ENCODE results near the gene TIMM50. TPM values are rescaled to one million over a fixed set of nuclear protein-coding genes. Genes with fewer than 3 reads are reported as not detected.
A peak's percentile ranks its signal among the peaks of the same experiment; 100 is the strongest.

Gene TIMM50
- total RNA-seq = 10 to 100 TPM; 47.8 to 80.9 (median 54.4) TPM

- 0 to 2% methylated on average over 21 to 30 of the region's 62 CpGs for WGBS, 2 donors
- peak within 1 kb of the TSS; percentile 82 to 85 (median 84) for H3K27ac ChIP-seq
- peak; percentile 96 to 99 for DNase-seq
- ATAC-seq (ENCODE audit: low FRiP score in 2 of 2) = peak; percentile 97 to 99
- H3K4me3 ChIP-seq = peak within 1 kb of the TSS; percentile 71 to 99 (median 83)
- TF ChIP-seq POLR2A (IDR thresholded peaks at IDR 0.05) (peak in 2 of 4 donors; percentile 44 to 75), CTCF (IDR thresholded peaks at IDR 0.05) (peak in 2 of 6 experiments; percentile 34 to 39), EP300 (IDR thresholded peaks at IDR 0.05) (peak in 1 of 4 donors; percentile 56), POLR2AphosphoS5 (IDR thresholded peaks at IDR 0.05) (peak; percentile 86 to 93)
- no peaks in the 10 kb centered on the region for H3K27me3 ChIP-seq
- peaks cover 14 to 19% (median 18%) of the 10 kb centered on the region in 4 donors for H3K4me1 ChIP-seq
- peaks cover 0 to 33% (median 17%) of the 10 kb centered on the region in 4 donors for H3K36me3 ChIP-seq
- no peaks in the 10 kb centered on the region for H3K9me3 ChIP-seq
Observed at GRCh38 chr19:39480337-39481228, at the start of gene TIMM50. TIMM50 (plus strand) TSS chr19:39480838; CDS start chr19:39480854, 16 bp downstream.

- WGBS, 2 donors = 93 to 96% methylated on average over 8 of the region's 8 CpGs
- no peaks in the 10 kb centered on the region for H3K27me3 ChIP-seq
- H3K27ac ChIP-seq = peak overlapping the region in 3 of 4 donors; percentile 86 to 93 (median 92)
- DNase-seq (no peak), ATAC-seq (ENCODE audit: low FRiP score in 2 of 2) (no peak)
- peaks cover 51 to 75% (median 65%) of the 10 kb centered on the region in 4 donors for H3K4me1 ChIP-seq
- no peak for TF ChIP-seq EP300 (IDR thresholded peaks at IDR 0.05)
- no peak for TF ChIP-seq POLR2AphosphoS5 (IDR thresholded peaks at IDR 0.05)
- TF ChIP-seq POLR2A (IDR thresholded peaks at IDR 0.05) = no peak
- no peak for TF ChIP-seq CTCF (IDR thresholded peaks at IDR 0.05)
- H3K4me3 ChIP-seq = no peak overlapping the region
- H3K36me3 ChIP-seq = peaks cover 20 to 34% (median 30%) of the 10 kb centered on the region in 4 donors
- no peaks in the 10 kb centered on the region for H3K9me3 ChIP-seq
Observed at GRCh38 chr19:39432677-39433025, 48.0 kb upstream of the TIMM50 start.

- no peaks in the 10 kb centered on the region for H3K9me3 ChIP-seq
- H3K4me1 ChIP-seq = peaks cover 43 to 66% (median 58%) of the 10 kb centered on the region in 4 donors
- peak overlapping the region in 1 of 4 donors; percentile 83 for H3K4me3 ChIP-seq
- 96% methylated on average over 8 of the region's 8 CpGs; no CpG with 5 or more reads in 1 of the 2 donors for WGBS, 2 donors
- H3K27ac ChIP-seq = peak overlapping the region in 3 of 4 donors; percentile 88 to 92 (median 91)
- ATAC-seq (ENCODE audit: low FRiP score in 2 of 2) (no peak), DNase-seq (no peak)
- peaks cover 20 to 34% (median 30%) of the 10 kb centered on the region in 4 donors for H3K36me3 ChIP-seq
- TF ChIP-seq CTCF (IDR thresholded peaks at IDR 0.05) (no peak), POLR2AphosphoS5 (IDR thresholded peaks at IDR 0.05) (no peak), EP300 (IDR thresholded peaks at IDR 0.05) (no peak), POLR2A (IDR thresholded peaks at IDR 0.05) (no peak)
- H3K27me3 ChIP-seq = no peaks in the 10 kb centered on the region
Observed at GRCh38 chr19:39433480-39434079, 47.1 kb upstream of the TIMM50 start.

GRCh38 chr19:39434123-39435076, 46.2 kb upstream of the TIMM50 start:
- TF ChIP-seq CTCF (IDR thresholded peaks at IDR 0.05) (no peak), POLR2A (IDR thresholded peaks at IDR 0.05) (no peak), EP300 (IDR thresholded peaks at IDR 0.05) (no peak), POLR2AphosphoS5 (IDR thresholded peaks at IDR 0.05) (no peak)
- 47 to 57% methylated on average over 10 of the region's 10 CpGs for WGBS, 2 donors
- H3K4me1 ChIP-seq = peaks cover 36 to 58% (median 50%) of the 10 kb centered on the region in 4 donors

More at GRCh38 chr19:39434123-39435076, 46.2 kb upstream of the TIMM50 start:
- H3K36me3 ChIP-seq = peaks cover 20 to 34% (median 30%) of the 10 kb centered on the region in 4 donors
- no peaks in the 10 kb centered on the region for H3K27me3 ChIP-seq
- peak overlapping the region; percentile 83 to 98 (median 96) for H3K4me3 ChIP-seq
- no peaks in the 10 kb centered on the region for H3K9me3 ChIP-seq
- H3K27ac ChIP-seq = peak overlapping the region; percentile 88 to 94 (median 92)
- ATAC-seq (ENCODE audit: low FRiP score in 2 of 2) (no peak), DNase-seq (no peak)
